Brain microvascular endothelial cell (primary cell): ENCODE data around the gene CCIN.

Experiments used
- DNase-seq: peaks from one replicate; pipeline ENCODE4 v3.0.0-alpha.2; 2020
- H3K27ac ChIP-seq: fragments of 250-450 bp; sonication (Bioruptor Pico); 2 replicates; pipeline ENCODE4 v1.5.1; 2020; ENCODE audit warnings: mild to moderate bottlenecking, moderate library complexity
- H3K27me3 ChIP-seq: fragments of 250-450 bp; sonication (Bioruptor Pico); replicated peaks from 2 replicates; pipeline ENCODE4 v1.5.1; 2020; ENCODE audit warnings: mild to moderate bottlenecking
- H3K36me3 ChIP-seq: fragments of 250-450 bp; sonication (Bioruptor Pico); replicated peaks from 2 replicates; pipeline ENCODE4 v1.5.1; 2020; ENCODE audit warnings: mild to moderate bottlenecking
- H3K4me3 ChIP-seq: 2 replicates; pipeline ENCODE4 v1.5.1; 2011; ENCODE audit warnings: low read depth, mild to moderate bottlenecking, control low read depth, low read length, moderate library complexity
- in situ Hi-C: cut with HindIII; loops from 2 replicates; pipeline ENCODE4 v1.10.0; 2017; ENCODE audit warnings: low sequenced_read_pairs, low pct_ligation_motif_present
- TF ChIP-seq, protein P1 (sequence below): IDR thresholded peaks from 2 replicates; pipeline ENCODE4 v1.5.1; 2011; ENCODE audit warnings: low read depth, mild to moderate bottlenecking, moderate library complexity, low read length, control low read depth, inconsistent platforms; ENCODE audit errors: missing control alignments

Gene CCIN

GRCh38 chr9:36138496-36138895 is 30.7 kb upstream of the CCIN start:
- Histone ChIP-seq H3K27me3 (no peaks in the 10 kb centered on the region), H3K27ac (no peak overlapping the region), H3K4me3 (no peak overlapping the region), H3K36me3 (no peaks in the 10 kb centered on the region)
- no peak for DNase-seq
- in situ Hi-C loops, result no loop called here
- TF ChIP-seq, protein P1, sequence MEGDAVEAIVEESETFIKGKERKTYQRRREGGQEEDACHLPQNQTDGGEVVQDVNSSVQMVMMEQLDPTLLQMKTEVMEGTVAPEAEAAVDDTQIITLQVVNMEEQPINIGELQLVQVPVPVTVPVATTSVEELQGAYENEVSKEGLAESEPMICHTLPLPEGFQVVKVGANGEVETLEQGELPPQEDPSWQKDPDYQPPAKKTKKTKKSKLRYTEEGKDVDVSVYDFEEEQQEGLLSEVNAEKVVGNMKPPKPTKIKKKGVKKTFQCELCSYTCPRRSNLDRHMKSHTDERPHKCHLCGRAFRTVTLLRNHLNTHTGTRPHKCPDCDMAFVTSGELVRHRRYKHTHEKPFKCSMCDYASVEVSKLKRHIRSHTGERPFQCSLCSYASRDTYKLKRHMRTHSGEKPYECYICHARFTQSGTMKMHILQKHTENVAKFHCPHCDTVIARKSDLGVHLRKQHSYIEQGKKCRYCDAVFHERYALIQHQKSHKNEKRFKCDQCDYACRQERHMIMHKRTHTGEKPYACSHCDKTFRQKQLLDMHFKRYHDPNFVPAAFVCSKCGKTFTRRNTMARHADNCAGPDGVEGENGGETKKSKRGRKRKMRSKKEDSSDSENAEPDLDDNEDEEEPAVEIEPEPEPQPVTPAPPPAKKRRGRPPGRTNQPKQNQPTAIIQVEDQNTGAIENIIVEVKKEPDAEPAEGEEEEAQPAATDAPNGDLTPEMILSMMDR, result no peak

DNA sequence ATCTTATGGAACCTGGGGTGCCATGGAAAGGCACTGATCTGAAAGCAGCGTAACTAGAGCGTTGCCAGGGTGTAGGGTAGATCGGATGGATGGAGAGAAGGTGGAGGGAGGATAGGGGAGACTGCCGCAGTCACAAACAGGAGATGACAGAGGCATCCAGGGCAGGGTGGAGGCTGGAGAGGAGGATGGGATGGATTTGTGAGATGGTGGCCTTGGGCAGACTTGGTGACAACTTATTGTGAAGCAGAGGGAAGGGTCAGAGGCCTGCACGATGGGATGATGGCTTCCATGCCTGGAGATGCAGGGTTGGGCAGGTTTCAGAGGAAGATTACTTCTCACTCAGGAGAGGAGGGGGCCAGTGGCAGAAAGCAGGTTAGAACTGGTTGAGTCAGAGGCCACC is 30.3 kb upstream of the CCIN start:
- Histone ChIP-seq H3K36me3 (no peaks in the 10 kb centered on the region), H3K27ac (no peak overlapping the region), H3K4me3 (no peak overlapping the region), H3K27me3 (no peaks in the 10 kb centered on the region)
- TF ChIP-seq, protein P1, result no peak
- no peak for DNase-seq
- in situ Hi-C loops, result no loop called here

DNA sequence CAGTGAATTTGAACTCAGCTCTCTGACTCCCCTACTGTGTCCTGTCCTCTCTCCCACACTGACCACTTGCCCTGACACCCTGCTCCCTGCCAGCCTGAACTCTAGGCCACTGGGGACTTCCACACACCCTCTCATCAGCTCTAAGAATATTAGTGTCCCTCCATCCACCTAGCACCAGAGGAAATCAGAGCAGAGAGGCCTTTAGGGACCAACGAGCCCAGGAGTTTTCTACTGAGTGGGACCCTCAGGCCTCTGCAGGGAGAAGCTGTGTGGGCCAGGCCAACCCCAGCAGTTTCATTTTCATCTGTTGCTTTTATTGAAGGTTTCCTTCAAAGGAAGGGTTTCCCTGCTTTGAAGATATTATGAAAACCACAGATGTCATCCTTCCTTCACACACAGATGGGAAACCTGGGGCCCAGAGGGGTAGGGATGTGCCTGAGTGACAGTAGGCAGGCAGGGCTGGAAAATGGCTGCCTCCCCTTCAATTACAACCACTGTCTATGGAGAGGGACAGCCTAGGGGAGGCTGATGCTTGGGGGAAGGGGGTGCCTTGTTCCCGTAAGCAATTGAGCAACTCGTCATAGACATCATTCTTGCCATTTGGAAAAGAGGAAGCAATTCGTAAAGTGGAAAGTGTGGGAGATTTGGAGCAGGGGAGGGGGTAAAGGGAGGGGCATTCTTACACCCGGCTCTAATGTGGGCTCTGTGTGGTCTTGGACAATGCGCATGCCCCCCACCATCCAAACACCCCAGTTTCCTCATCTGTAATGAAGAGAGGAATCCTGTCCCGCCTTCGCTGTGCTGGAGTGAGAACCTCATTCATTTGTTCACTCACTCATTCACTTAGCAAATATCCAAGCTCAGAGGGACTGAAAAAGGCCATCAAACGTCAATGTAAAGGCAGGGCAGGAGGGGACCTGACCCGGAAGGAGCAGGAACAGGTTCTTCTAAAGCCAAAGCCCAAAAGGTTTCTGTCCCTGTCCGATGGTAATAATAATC is 28.8 kb upstream of the CCIN start:
- in situ Hi-C loops, result no loop called here

DNA sequence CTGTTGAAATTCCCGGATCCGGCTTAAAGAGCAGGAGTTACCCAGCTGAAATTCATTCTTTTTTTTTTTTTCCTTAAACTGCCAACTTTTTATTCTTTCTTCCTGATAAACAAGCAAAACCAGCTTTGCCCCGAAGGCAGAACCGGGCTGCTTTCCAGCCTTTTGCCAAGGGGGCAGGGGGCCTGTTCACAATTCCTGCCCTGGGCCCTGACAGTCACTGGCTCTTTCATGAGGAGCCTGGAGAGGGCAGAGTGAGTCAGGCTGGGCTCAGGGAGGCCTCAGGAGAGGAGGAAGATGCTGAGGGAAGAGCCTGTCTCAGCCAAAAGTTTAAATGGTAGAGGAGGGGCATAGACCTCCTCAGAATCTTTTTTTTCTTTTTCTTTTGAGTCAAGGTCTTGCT is 27.9 kb upstream of the CCIN start:
- Histone ChIP-seq H3K36me3 (no peaks in the 10 kb centered on the region), H3K4me3 (no peak overlapping the region), H3K27ac (no peak overlapping the region), H3K27me3 (no peaks in the 10 kb centered on the region)
- no peak for DNase-seq
- TF ChIP-seq, protein P1, result peak; percentile 66
- in situ Hi-C loops, result no loop called here

More for the DNA sequence above, 28.8 kb upstream of the CCIN start:
- no peak overlapping the region for H3K4me3 ChIP-seq
- no peaks in the 10 kb centered on the region for H3K36me3 ChIP-seq
- H3K27ac ChIP-seq, result no peak overlapping the region
- TF ChIP-seq, protein P1, result no peak
- DNase-seq, result no peak
- no peaks in the 10 kb centered on the region for H3K27me3 ChIP-seq

- TF ChIP-seq, protein P1, result no peak
- H3K27ac ChIP-seq, result no peak overlapping the region
- no peaks in the 10 kb centered on the region for H3K36me3 ChIP-seq
- in situ Hi-C loops, result no loop called here
- no peaks in the 10 kb centered on the region for H3K27me3 ChIP-seq
- no peak for DNase-seq
- H3K4me3 ChIP-seq, result no peak overlapping the region
These were observed 27.4 kb upstream of the CCIN start for GRCh38 chr9:36141761-36142160.
